Sigmoid colon (tissue), 7 donors: Measurements from ENCODE around the gene PHACTR3. TPM values are rescaled to one million over a fixed set of nuclear protein-coding genes. Genes with fewer than 3 reads are reported as not detected.

Experiments used
- DNase-seq: peaks from one replicate; pipeline ENCODE4 v3.0.0-alpha.2; 2019
- H3K27ac ChIP-seq, 4 donors: fragments of 200-600 bp; sonication (generic); one replicate each; pipeline ENCODE4 v1.5.1; 2016 to 2019; ENCODE audit warnings: mild to moderate bottlenecking in 1 of 4
- H3K27me3 ChIP-seq, 3 donors: fragments of 200-600 bp; sonication (generic); one replicate each; pipeline ENCODE4 v1.5.1; 2019; ENCODE audit warnings: mild to moderate bottlenecking in 1 of 3
- H3K36me3 ChIP-seq, 4 donors: fragments of 200-600 bp; sonication (generic); one replicate each; pipeline ENCODE4 v1.5.1; 2016 to 2019
- H3K4me1 ChIP-seq, 4 donors: fragments of 200-600 bp; sonication (generic); one replicate each; pipeline ENCODE4 v1.5.1; 2017 to 2019
- H3K4me3 ChIP-seq, 4 donors: fragments of 200-600 bp; sonication (generic); one replicate each; pipeline ENCODE4 v1.5.1; 2017 to 2019; ENCODE audit warnings: mild to moderate bottlenecking in 2 of 4, moderate library complexity in 1 of 4
- H3K9me3 ChIP-seq, 4 donors: fragments of 200-600 bp in 3 of 4; sonication (generic) in 3 of 4; one replicate each; pipeline versions ENCODE4 v1.5.1 to v1.6.1; 2013 to 2019
- CTCF ChIP-seq, 4 experiments: fragments of 450-650 bp in 3 of 4; fragments of 200-600 bp in 1 of 4; IDR thresholded peaks; one replicate each; pipeline ENCODE4 v1.5.1; 2016 to 2019; ENCODE audit warnings: antibody characterized with exemption in 4 of 4, mild to moderate bottlenecking in 3 of 4, moderate library complexity in 2 of 4
- EP300 ChIP-seq, 4 donors: sonication (generic); formaldehyde crosslinking; IDR thresholded peaks; one replicate each; pipeline ENCODE4 v1.6.1; 2017; ENCODE audit warnings: antibody characterized with exemption in 4 of 4
- POLR2A ChIP-seq, 2 donors: fragments of 450-650 bp; IDR thresholded peaks; one replicate each; pipeline ENCODE4 v1.6.1; 2016; ENCODE audit warnings: antibody characterized with exemption in 2 of 2, mild to moderate bottlenecking in 2 of 2, moderate library complexity in 2 of 2
- POLR2AphosphoS5 ChIP-seq, 4 donors: sonication (generic); formaldehyde crosslinking; IDR thresholded peaks; one replicate each; pipeline ENCODE4 v1.6.1; 2017; ENCODE audit warnings: antibody characterized with exemption in 4 of 4
- WGBS, 2 donors: extraction: QIAGEN DNeasy Blood & Tissue Kit; methylation state at CpG; one replicate each; pipeline ENCODE4 v1.1.7; 2013; 5-methylcytosine and 5-hydroxymethylcytosine counted together
- intact Hi-C: fragments of 100-400 bp; cut with DNase I; formaldehyde crosslinking; loops from one replicate; pipeline ENCODE4 v1.15.1; 2023
- polyA plus RNA-seq, 3 donors: library from polyadenylated mRNA; stranded (reverse); fragments of 200-250 nt; gene quantifications; one replicate each; pipeline ENCODE4 v1.2.3, GENCODE V29; 2013
- total RNA-seq, 4 donors: library from RNA; depleted of rRNA; stranded (reverse); fragments of >200 nt; gene quantifications; one replicate each; pipeline ENCODE4 v1.1.0, GENCODE V29; 2016
- donor health status: healthy with polysubstance abuse.
- donor health status: Bipolar disorder and iron deficiency.
- donor health status: healthy.

PHACTR3 gene
- total and polyA plus RNA-seq, 7 donors = under 0.01 to 1.5 (median 0.81) TPM

- intact Hi-C loops = no loop called here
- Histone ChIP-seq H3K27ac (no peak overlapping the region), H3K4me1 (no peaks in the 10 kb centered on the region), H3K36me3 (no peaks in the 10 kb centered on the region), H3K9me3 (peaks cover 0 to 7% (median 0%) of the 10 kb centered on the region in 4 donors), H3K27me3 (no peaks in the 10 kb centered on the region), H3K4me3 (no peak overlapping the region)
- TF ChIP-seq EP300 (IDR thresholded peaks at IDR 0.05) = no peak
- TF ChIP-seq CTCF (IDR thresholded peaks at IDR 0.05) = no peak
- WGBS, 2 donors = 85 to 87% methylated on average over 4 of the region's 4 CpGs
- DNase-seq = no peak
Observed at GRCh38 chr20:59802018-59802417, 197.7 kb downstream of the PHACTR3 start.

- WGBS, 2 donors = 84 to 88% methylated on average over 9 of the region's 9 CpGs
- no peaks in the 10 kb centered on the region for H3K4me1 ChIP-seq
- no peak overlapping the region for H3K27ac ChIP-seq
- no peak for TF ChIP-seq POLR2A (IDR thresholded peaks at IDR 0.05)
- TF ChIP-seq CTCF (IDR thresholded peaks at IDR 0.05) = no peak
- no peak for TF ChIP-seq POLR2AphosphoS5 (IDR thresholded peaks at IDR 0.05)
- TF ChIP-seq EP300 (IDR thresholded peaks at IDR 0.05) = no peak
- no peak overlapping the region for H3K4me3 ChIP-seq
- H3K36me3 ChIP-seq = no peaks in the 10 kb centered on the region
- H3K9me3 ChIP-seq = peaks cover 0 to 3% (median 0%) of the 10 kb centered on the region in 4 donors
- peak; percentile 47 for DNase-seq
- no peaks in the 10 kb centered on the region for H3K27me3 ChIP-seq
- intact Hi-C loops = no loop called here
Observed at GRCh38 chr20:59802471-59803221, 198.3 kb downstream of the PHACTR3 start.

- Histone ChIP-seq H3K9me3 (peaks cover 0 to 3% (median 0%) of the 10 kb centered on the region in 4 donors), H3K36me3 (no peaks in the 10 kb centered on the region), H3K4me1 (no peaks in the 10 kb centered on the region), H3K4me3 (no peak overlapping the region), H3K27ac (no peak overlapping the region), H3K27me3 (no peaks in the 10 kb centered on the region)
- intact Hi-C loops = no loop called here
- no peak for TF ChIP-seq POLR2AphosphoS5 (IDR thresholded peaks at IDR 0.05)
- no peak for TF ChIP-seq POLR2A (IDR thresholded peaks at IDR 0.05)
- no peak for TF ChIP-seq EP300 (IDR thresholded peaks at IDR 0.05)
- TF ChIP-seq CTCF (IDR thresholded peaks at IDR 0.05) = no peak
- WGBS, 2 donors = 16 to 26% methylated on average over 5 of the region's 5 CpGs
- no peak for DNase-seq
Observed at GRCh38 chr20:59804347-59804746, 200.0 kb downstream of the PHACTR3 start.

GRCh38 chr20:59804871-59805665, 200.7 kb downstream of the PHACTR3 start:
- DNase-seq = no peak
- 80 to 88% methylated on average over 9 of the region's 9 CpGs for WGBS, 2 donors
- peaks cover 0 to 3% (median 0%) of the 10 kb centered on the region in 4 donors for H3K9me3 ChIP-seq

More at GRCh38 chr20:59804871-59805665, 200.7 kb downstream of the PHACTR3 start:
- no peak for TF ChIP-seq POLR2AphosphoS5 (IDR thresholded peaks at IDR 0.05)
- TF ChIP-seq EP300 (IDR thresholded peaks at IDR 0.05) = no peak
- TF ChIP-seq POLR2A (IDR thresholded peaks at IDR 0.05) = no peak
- TF ChIP-seq CTCF (IDR thresholded peaks at IDR 0.05) = no peak
- intact Hi-C loops = no loop called here
- no peak overlapping the region for H3K4me3 ChIP-seq
- H3K36me3 ChIP-seq = no peaks in the 10 kb centered on the region
- no peaks in the 10 kb centered on the region for H3K27me3 ChIP-seq
- H3K4me1 ChIP-seq = no peaks in the 10 kb centered on the region
- H3K27ac ChIP-seq = no peak overlapping the region
